H1 (cell line): ENCODE measurements around the gene SPEF2. TPM values are rescaled to one million over a fixed set of nuclear protein-coding genes. Genes with fewer than 3 reads are reported as not detected.

ENCODE experiments used
- ATF2 ChIP-seq: IDR thresholded peaks from 2 replicates; pipeline ENCODE4 v1.6.1; 2012; ENCODE audit warnings: low read length, inconsistent platforms
- CHD2 ChIP-seq: IDR thresholded peaks from 2 replicates; pipeline ENCODE4 v1.6.1; 2012; ENCODE audit warnings: low read length, improper control_type of control experiment
- RXRA ChIP-seq: IDR thresholded peaks from 2 replicates; pipeline ENCODE4 v1.6.1; 2011; ENCODE audit warnings: low read depth, mild to moderate bottlenecking, low read length, moderate library complexity; ENCODE audit not compliant: insufficient read depth
- TBP ChIP-seq: IDR thresholded peaks from 2 replicates; pipeline ENCODE4 v1.6.1; 2011; ENCODE audit warnings: low read depth, low read length, improper control_type of control experiment
- polyA plus RNA-seq, 7 experiments: library from polyadenylated mRNA; depleted of rRNA in 3 of 7; stranded (reverse) in 5 of 7; unstranded in 2 of 7; fragments of >200 nt in 5 of 7; fragments of 200-250 nt in 2 of 7; gene quantifications; 1 replicate in 5 of 7; 2 replicates in 1 of 7; 4 replicates in 1 of 7; pipeline versions ENCODE4 v1.2.1 to v1.2.3, GENCODE V29; 2011 to 2013; ENCODE audit warnings: missing spikeins in 2 of 7, mixed read lengths in 2 of 7
- total RNA-seq: library from RNA; stranded (reverse); fragmentation: NEBNext Ultra II Directional; extraction: Animal tissue kit (Norgen Biotek cat#: 25700); gene quantifications from 2 replicates; pipeline ENCODE4 v1.2.1, GENCODE V29; 2021
- TF ChIP-seq, protein P1 (sequence below): fragments of 300-600 bp; sonication (generic); IDR thresholded peaks from 2 replicates; pipeline ENCODE4 v1.7.1; 2012; ENCODE audit warnings: low read length, moderate library complexity, mild to moderate bottlenecking, inconsistent platforms; ENCODE audit not compliant: insufficient replicate concordance

The SPEF2 gene
- total and polyA plus RNA-seq, 2 of the 8 experiments (the other 6 are each of a cell fraction or from before 2014, with no cell fraction given) = 0.14 to 0.73 TPM

- TF ChIP-seq, protein P1, sequence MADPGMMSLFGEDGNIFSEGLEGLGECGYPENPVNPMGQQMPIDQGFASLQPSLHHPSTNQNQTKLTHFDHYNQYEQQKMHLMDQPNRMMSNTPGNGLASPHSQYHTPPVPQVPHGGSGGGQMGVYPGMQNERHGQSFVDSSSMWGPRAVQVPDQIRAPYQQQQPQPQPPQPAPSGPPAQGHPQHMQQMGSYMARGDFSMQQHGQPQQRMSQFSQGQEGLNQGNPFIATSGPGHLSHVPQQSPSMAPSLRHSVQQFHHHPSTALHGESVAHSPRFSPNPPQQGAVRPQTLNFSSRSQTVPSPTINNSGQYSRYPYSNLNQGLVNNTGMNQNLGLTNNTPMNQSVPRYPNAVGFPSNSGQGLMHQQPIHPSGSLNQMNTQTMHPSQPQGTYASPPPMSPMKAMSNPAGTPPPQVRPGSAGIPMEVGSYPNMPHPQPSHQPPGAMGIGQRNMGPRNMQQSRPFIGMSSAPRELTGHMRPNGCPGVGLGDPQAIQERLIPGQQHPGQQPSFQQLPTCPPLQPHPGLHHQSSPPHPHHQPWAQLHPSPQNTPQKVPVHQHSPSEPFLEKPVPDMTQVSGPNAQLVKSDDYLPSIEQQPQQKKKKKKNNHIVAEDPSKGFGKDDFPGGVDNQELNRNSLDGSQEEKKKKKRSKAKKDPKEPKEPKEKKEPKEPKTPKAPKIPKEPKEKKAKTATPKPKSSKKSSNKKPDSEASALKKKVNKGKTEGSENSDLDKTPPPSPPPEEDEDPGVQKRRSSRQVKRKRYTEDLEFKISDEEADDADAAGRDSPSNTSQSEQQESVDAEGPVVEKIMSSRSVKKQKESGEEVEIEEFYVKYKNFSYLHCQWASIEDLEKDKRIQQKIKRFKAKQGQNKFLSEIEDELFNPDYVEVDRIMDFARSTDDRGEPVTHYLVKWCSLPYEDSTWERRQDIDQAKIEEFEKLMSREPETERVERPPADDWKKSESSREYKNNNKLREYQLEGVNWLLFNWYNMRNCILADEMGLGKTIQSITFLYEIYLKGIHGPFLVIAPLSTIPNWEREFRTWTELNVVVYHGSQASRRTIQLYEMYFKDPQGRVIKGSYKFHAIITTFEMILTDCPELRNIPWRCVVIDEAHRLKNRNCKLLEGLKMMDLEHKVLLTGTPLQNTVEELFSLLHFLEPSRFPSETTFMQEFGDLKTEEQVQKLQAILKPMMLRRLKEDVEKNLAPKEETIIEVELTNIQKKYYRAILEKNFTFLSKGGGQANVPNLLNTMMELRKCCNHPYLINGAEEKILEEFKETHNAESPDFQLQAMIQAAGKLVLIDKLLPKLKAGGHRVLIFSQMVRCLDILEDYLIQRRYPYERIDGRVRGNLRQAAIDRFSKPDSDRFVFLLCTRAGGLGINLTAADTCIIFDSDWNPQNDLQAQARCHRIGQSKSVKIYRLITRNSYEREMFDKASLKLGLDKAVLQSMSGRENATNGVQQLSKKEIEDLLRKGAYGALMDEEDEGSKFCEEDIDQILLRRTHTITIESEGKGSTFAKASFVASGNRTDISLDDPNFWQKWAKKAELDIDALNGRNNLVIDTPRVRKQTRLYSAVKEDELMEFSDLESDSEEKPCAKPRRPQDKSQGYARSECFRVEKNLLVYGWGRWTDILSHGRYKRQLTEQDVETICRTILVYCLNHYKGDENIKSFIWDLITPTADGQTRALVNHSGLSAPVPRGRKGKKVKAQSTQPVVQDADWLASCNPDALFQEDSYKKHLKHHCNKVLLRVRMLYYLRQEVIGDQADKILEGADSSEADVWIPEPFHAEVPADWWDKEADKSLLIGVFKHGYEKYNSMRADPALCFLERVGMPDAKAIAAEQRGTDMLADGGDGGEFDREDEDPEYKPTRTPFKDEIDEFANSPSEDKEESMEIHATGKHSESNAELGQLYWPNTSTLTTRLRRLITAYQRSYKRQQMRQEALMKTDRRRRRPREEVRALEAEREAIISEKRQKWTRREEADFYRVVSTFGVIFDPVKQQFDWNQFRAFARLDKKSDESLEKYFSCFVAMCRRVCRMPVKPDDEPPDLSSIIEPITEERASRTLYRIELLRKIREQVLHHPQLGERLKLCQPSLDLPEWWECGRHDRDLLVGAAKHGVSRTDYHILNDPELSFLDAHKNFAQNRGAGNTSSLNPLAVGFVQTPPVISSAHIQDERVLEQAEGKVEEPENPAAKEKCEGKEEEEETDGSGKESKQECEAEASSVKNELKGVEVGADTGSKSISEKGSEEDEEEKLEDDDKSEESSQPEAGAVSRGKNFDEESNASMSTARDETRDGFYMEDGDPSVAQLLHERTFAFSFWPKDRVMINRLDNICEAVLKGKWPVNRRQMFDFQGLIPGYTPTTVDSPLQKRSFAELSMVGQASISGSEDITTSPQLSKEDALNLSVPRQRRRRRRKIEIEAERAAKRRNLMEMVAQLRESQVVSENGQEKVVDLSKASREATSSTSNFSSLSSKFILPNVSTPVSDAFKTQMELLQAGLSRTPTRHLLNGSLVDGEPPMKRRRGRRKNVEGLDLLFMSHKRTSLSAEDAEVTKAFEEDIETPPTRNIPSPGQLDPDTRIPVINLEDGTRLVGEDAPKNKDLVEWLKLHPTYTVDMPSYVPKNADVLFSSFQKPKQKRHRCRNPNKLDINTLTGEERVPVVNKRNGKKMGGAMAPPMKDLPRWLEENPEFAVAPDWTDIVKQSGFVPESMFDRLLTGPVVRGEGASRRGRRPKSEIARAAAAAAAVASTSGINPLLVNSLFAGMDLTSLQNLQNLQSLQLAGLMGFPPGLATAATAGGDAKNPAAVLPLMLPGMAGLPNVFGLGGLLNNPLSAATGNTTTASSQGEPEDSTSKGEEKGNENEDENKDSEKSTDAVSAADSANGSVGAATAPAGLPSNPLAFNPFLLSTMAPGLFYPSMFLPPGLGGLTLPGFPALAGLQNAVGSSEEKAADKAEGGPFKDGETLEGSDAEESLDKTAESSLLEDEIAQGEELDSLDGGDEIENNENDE = no peak
- no peak for TF ChIP-seq TBP
- no peak for TF ChIP-seq CHD2
- TF ChIP-seq ATF2 = no peak
- TF ChIP-seq RXRA = no peak
These were observed 172.8 kb downstream of the SPEF2 start (continued) for GRCh38 chr5:35790457-35790822.
